Activated T-helper 2 cell treated with anti-CD3 and anti-CD28 coated beads, Interferon-gamma antibody, Interleukin-2, Interleukin-4, amounts not matched to agents 10 μg/mL and 5 μg/mL and 100 μg/mL, durations not matched to agents 14 hours and 24 hours and 36 hours (primary cell): Measurements from ENCODE around the gene ARSD. TPM values are rescaled to one million over a fixed set of nuclear protein-coding genes. Genes with fewer than 3 reads are reported as not detected.
A peak's percentile ranks its signal among the peaks of the same experiment; 100 is the strongest.
"Not testable (repeated sequence)": the region's sequence is repeated elsewhere in the genome, so short reads cannot be mapped to it uniquely, and the experiment has no call there.

ENCODE experiments used
- DNase-seq: peaks from one replicate; pipeline ENCODE4 v3.0.0; 2021; ENCODE audit warnings: low spot score
- H3K27ac Mint-ChIP-seq: one replicate; pipeline ENCODE4 v1.8.0; 2021; ENCODE audit warnings: mixed read lengths
- H3K27me3 Mint-ChIP-seq: one replicate; pipeline ENCODE4 v1.8.0; 2021; ENCODE audit warnings: low read depth, mixed read lengths
- H3K36me3 Mint-ChIP-seq: one replicate; pipeline ENCODE4 v1.8.0; 2021; ENCODE audit warnings: low read depth, mixed read lengths
- H3K4me1 Mint-ChIP-seq: one replicate; pipeline ENCODE4 v1.8.0; 2021; ENCODE audit warnings: low read depth, mixed read lengths
- H3K4me3 Mint-ChIP-seq: one replicate; pipeline ENCODE4 v1.8.0; 2021; ENCODE audit warnings: low read depth, mild to moderate bottlenecking, moderate library complexity, mixed read lengths
- H3K9me3 Mint-ChIP-seq: one replicate; pipeline ENCODE4 v1.8.0; 2021; ENCODE audit warnings: mixed read lengths
- intact Hi-C: fragments of 100-400 bp; cut with micrococcal nuclease; formaldehyde crosslinking; loops from one replicate; pipeline ENCODE4 v1.15.1; 2023
- total RNA-seq: library from RNA; stranded (reverse); gene quantifications from 2 replicates; pipeline ENCODE4 v1.2.3, GENCODE V29; 2022

Gene ARSD, protein sequence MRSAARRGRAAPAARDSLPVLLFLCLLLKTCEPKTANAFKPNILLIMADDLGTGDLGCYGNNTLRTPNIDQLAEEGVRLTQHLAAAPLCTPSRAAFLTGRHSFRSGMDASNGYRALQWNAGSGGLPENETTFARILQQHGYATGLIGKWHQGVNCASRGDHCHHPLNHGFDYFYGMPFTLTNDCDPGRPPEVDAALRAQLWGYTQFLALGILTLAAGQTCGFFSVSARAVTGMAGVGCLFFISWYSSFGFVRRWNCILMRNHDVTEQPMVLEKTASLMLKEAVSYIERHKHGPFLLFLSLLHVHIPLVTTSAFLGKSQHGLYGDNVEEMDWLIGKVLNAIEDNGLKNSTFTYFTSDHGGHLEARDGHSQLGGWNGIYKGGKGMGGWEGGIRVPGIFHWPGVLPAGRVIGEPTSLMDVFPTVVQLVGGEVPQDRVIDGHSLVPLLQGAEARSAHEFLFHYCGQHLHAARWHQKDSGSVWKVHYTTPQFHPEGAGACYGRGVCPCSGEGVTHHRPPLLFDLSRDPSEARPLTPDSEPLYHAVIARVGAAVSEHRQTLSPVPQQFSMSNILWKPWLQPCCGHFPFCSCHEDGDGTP
- 1.7 and 2.1 TPM in 2 replicates for total RNA-seq

DNA sequence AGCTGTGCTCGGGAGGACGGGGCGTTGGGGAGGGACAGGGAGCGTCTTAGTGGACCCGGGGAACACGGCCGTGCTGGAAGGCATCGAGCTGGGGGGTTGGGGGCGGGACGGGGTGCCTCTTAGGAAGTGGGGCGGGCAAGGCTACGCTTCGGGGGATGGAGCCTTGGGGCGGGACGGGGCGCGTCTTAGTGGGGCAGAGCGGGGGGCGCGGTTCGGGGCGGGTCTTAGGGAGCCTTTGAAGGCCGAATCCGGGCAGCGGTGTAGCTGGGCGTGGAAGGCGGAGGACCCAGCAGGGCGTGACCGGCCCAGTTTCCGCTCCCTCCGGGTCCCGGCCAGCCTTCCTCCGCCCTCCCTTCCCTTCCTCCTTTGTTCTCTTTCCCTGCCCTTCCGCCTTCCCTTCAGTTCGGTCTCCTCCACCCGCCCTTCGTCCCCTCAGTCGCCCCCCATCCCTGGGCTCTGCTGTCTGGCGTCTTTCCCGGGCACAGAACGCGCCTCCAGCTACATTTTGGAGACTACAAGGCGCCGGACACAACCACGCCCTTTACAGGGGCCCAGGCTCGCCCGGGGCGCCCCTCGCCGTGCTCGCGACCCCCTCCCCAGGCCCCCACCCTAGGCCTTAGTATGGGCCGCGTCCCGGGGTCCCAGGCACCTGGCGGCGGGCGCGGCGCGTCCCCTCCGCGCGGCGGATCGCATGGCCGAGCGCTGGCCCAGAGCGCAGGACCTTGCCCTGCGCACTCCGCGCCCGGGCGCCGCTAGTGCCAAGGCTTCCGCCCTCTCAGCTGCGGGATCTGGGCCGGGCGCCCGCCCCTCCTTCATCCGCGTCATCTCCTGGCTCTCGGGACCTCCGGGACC is at the start of gene ARSD:
Gene ARSD (minus strand): TSS at position 757 of the 852 bp plus-strand sequence. CDS start 64 bp downstream, at position 693.
- Mint-ChIP-seq H3K9me3 (peaks cover 4% of the 10 kb centered on the region), H3K27ac (no peak within 1 kb of the TSS), H3K27me3 (peaks cover 4% of the 10 kb centered on the region), H3K4me1 (no peaks in the 10 kb centered on the region), H3K4me3 (peak within 1 kb of the TSS; percentile 73), H3K36me3 (no peaks in the 10 kb centered on the region)
- intact Hi-C loops, result no loop called here
- DNase-seq, result peak; percentile 46

DNA sequence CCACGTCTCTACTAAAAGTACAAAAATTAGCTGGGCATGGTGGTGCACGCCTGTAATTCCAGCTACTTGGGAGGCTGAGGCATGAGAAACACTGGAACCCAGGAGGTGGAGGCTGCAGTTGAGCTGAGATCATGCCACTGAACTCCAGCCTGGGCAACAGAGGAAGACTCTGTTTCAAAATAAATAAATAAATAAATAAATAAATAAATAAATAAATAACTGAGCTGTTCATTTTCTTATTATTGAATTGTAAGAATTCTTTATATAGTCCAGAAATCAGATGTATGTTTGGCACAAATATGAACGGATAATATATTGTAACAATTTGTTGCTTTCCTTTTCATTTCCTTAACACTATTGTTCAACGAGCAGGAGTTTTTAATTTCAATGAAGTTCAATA is 49.5 kb upstream of the ARSD start:
- H3K27me3 Mint-ChIP-seq, H3K36me3 Mint-ChIP-seq, H3K9me3 Mint-ChIP-seq, H3K4me1 Mint-ChIP-seq, H3K27ac Mint-ChIP-seq, H3K4me3 Mint-ChIP-seq, intact Hi-C loops, DNase-seq: not testable (repeated sequence)

DNA sequence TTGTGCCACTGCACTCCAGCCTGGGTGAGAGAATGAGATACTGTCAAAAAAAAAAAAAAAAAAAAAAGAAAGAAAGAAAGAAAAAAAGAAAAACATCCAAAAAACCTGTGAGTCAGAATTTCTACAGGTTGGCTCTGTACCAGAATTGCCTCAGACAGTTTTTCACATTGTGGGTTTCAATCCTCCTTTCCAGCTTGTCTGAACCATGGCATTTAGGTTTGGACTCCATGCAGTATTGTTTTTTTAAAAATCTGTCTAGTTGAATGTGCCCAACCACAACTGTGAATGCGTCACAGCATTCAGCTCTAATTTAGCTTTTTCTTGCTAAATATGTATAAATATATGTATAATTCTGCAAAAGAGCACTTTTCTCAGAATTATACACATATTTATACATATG is 45.8 kb upstream of the ARSD start:
- Mint-ChIP-seq H3K9me3 (no peaks in the 10 kb centered on the region), H3K27me3 (no peaks in the 10 kb centered on the region), H3K4me3 (no peak overlapping the region), H3K4me1 (no peaks in the 10 kb centered on the region), H3K27ac (no peak overlapping the region), H3K36me3 (no peaks in the 10 kb centered on the region)
- no peak for DNase-seq
- intact Hi-C loops, result no loop called here

DNA sequence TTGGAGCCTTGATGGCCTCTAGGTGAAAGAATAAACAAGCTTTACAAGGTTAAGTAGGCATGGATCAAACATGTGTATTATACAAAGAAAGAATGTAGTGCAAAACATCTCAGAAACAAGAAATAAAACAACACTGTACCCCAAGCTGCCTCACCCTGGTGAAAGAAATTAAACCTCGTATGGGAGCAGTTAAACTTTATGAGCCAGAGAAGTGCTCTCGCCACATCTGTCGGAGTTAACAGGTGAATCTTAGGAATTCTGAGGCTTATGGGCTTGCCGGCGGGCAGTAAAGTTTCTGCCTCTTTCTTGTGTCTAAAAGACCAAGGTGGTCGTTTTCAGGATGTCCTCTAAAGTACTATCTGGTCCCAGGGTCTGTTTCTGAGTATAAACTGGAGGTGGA is 43.3 kb upstream of the ARSD start:
- no peak overlapping the region for H3K27ac Mint-ChIP-seq
- no peaks in the 10 kb centered on the region for H3K36me3 Mint-ChIP-seq
- intact Hi-C loops, result no loop called here
- H3K27me3 Mint-ChIP-seq, result no peaks in the 10 kb centered on the region
- no peaks in the 10 kb centered on the region for H3K4me1 Mint-ChIP-seq
- no peak overlapping the region for H3K4me3 Mint-ChIP-seq
- DNase-seq, result no peak
- no peaks in the 10 kb centered on the region for H3K9me3 Mint-ChIP-seq

DNA sequence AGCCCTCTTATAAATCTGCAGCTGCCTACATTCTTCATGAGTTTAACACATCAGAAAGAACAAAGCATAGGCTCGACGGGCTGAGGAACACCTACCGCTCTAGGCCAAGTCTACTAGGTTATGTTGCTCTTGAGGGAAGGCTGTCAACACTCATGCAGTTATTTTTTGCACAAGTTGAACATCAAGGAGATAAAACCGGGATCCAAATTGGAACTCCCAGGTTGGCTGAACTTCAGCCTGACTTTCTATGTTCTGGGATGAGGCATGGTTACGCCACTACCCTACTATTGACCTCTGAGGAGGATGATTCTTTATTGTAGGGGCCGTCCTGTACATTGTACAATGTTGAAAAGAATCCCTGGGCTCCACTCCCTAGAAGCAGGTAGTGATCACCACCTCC is 39.9 kb upstream of the ARSD start:
- intact Hi-C loops, result no loop called here
- Mint-ChIP-seq H3K36me3 (no peaks in the 10 kb centered on the region), H3K9me3 (no peaks in the 10 kb centered on the region), H3K27me3 (no peaks in the 10 kb centered on the region), H3K4me3 (no peak overlapping the region), H3K4me1 (no peaks in the 10 kb centered on the region), H3K27ac (no peak overlapping the region)
- DNase-seq, result no peak

DNA sequence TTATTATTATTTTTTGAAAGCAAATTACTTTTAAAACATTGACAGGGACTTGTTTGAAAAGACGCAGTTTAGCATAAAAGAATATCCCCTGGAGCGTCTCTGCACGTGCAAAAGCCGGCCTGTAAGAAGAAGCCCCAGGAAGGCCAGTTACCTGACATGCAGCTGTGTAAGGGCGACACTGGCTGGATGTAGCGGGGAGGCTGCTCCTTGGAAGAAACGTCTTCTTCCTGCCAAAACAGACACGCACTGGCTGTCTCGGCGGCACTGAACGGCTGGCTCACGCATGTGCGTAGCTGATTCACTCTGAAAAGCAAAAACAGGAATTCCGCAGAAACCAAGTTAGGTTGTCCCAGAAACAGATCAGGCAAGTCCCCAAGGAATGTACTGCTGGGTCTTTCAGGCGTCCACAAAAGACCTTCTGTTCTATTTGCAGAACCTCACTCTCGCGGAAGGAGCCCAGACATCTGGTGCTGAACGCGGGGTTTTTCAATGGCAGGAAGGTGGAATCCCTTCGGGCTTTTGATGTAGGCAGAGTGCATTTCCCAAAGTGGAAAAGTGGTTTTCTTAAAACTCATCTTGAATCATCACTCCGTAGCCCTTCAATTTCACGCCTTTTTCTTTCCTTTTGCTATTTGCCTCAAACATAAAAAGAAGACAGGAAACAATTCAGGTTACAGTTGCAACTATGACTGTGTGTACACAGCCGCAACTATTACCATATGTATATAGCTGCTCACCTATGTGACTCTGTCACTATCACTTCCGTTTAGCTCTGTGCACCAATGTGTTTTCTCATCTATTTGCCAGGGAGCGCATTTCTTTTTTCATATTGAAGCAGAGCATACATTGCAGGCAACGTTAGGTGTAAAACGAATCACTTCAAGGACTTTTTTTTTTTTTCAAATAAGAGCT is 39.1 kb upstream of the ARSD start:
- peak overlapping the region; percentile 46 for H3K4me3 Mint-ChIP-seq
- H3K27ac Mint-ChIP-seq, result no peak overlapping the region
- intact Hi-C loops, result no loop called here
- H3K36me3 Mint-ChIP-seq, result no peaks in the 10 kb centered on the region
- no peaks in the 10 kb centered on the region for H3K4me1 Mint-ChIP-seq
- no peak for DNase-seq
- no peaks in the 10 kb centered on the region for H3K27me3 Mint-ChIP-seq
- no peaks in the 10 kb centered on the region for H3K9me3 Mint-ChIP-seq

DNA sequence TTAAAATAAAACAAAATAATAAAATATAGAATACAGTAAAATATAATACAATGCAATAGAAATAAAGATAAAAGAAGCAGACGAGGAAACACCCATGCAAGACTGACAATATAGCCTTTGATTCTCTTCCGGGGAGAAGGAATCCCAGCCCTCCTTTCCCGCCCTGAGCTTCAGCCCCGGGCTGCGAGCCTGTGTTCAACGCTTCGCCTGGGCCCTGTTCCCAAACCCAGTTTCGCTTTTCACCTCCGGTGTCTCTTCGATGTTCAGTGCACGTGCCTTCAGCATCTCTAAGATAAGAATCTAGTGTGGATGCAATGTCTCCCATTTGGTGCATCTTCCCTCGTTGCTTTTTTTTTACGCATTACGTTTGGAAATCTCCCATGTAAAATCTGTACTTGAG is 38.4 kb upstream of the ARSD start:
- no peak overlapping the region for H3K4me3 Mint-ChIP-seq
- no peaks in the 10 kb centered on the region for H3K4me1 Mint-ChIP-seq
- intact Hi-C loops, result no loop called here
- no peaks in the 10 kb centered on the region for H3K36me3 Mint-ChIP-seq
- no peaks in the 10 kb centered on the region for H3K9me3 Mint-ChIP-seq
- H3K27ac Mint-ChIP-seq, result no peak overlapping the region
- DNase-seq, result no peak
- no peaks in the 10 kb centered on the region for H3K27me3 Mint-ChIP-seq

DNA sequence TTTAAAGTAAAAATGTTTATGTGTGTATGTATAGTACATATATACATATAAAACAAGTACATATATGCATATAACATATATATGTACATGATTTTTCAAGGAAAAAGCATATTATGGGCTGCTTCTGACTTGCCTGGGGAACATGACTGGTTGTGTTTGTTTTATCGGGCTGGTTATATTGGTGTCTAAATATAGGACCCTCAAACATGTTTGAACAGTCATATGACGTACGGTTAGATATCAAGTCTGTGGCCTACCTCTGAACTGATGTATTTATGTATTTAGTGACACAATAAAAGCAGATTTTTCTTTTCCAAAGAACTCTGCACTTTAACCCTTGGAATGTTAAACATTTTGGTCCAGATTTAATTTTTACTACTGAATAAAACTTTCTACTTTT is 37.9 kb upstream of the ARSD start:
- intact Hi-C loops, result no loop called here

DNA sequence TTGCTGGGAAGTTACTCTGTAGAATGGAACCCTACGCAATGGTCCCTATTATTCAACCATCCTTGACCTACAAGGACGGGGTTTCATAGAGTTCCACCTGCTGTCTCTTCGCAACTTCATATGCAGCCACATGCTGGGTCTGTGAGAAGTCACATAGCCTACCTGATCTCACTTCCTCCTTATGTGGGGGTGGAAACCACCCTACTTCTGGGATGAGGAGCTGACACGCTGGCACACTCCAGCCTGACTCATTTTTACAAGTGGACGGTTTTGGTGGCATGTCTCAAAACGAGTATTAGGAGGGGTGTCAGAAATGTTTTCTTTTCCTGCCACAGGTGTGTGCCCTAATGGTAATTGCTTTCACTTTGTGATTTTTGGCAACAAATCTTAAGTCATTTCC is 36.8 kb upstream of the ARSD start:
- Mint-ChIP-seq H3K9me3 (no peaks in the 10 kb centered on the region), H3K36me3 (no peaks in the 10 kb centered on the region), H3K27ac (no peak overlapping the region), H3K4me1 (no peaks in the 10 kb centered on the region), H3K27me3 (no peaks in the 10 kb centered on the region), H3K4me3 (no peak overlapping the region)
- no peak for DNase-seq
- intact Hi-C loops, result no loop called here

More for the DNA sequence above, 37.9 kb upstream of the ARSD start:
- no peaks in the 10 kb centered on the region for H3K36me3 Mint-ChIP-seq
- H3K27ac Mint-ChIP-seq, result no peak overlapping the region
- H3K27me3 Mint-ChIP-seq, result no peaks in the 10 kb centered on the region
- no peaks in the 10 kb centered on the region for H3K9me3 Mint-ChIP-seq
- no peaks in the 10 kb centered on the region for H3K4me1 Mint-ChIP-seq
- no peak for DNase-seq
- H3K4me3 Mint-ChIP-seq, result no peak overlapping the region

DNA sequence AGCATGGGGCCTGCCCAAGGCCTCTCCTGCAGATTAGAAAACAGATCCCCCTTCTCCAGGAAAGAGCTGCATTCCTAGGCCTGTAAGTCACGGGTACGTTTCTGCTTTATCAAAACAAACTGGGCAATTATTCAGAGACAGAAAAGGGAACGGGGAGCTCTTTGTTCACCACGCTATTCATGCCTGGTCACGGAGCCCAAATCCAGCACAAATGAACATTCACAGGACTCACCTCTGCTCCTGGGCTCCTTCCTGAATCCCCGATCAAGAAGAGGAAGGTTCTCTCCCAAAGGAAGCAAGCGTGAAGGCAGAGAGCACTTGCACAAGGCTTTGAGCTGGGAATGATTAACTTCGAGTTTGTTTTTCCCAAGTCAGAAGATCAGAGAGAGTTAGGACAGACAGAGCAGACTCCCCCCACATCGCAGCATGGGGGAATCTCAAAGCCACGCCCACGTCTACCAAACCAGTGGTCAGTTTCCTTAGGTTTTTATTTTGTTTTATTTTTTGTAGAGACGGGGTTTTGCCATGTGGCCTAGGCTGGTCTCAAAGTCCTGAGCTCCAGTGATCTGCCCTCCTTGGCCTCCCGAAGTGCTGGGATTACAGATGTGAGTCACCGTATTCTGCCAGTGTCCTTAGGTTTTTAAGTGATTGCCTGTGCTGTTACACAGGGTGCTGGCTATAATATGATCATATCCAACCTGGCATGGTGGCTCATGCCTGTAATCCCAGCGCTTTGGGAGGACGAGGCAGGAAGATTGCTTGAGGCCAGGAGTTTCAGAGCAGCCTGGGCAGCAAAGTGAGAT is 35.1 kb upstream of the ARSD start:
- H3K27ac Mint-ChIP-seq, intact Hi-C loops, H3K36me3 Mint-ChIP-seq, H3K4me3 Mint-ChIP-seq, H3K27me3 Mint-ChIP-seq, DNase-seq, H3K9me3 Mint-ChIP-seq, H3K4me1 Mint-ChIP-seq: not testable (repeated sequence)

DNA sequence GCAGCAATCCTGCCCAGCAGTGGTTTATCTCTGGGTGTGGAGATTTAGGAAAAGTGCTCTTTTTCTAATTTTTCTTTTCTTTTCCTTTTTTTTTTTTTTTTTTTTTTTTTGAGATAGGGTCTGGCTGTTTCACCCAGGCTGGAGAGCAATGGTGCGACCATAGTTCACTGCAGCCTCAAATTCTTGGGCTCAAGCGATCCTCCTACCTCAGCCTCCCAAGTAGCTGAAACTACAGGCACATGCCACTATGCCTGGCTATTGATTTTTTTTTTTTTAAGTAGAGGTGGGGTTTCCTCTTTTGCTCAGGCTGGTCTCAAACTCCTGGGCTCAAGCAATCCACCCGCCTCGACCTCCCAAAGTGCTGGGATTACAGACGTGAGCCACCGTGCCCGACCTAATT is 34.3 kb upstream of the ARSD start:
- H3K27ac Mint-ChIP-seq, H3K36me3 Mint-ChIP-seq, H3K4me3 Mint-ChIP-seq, H3K9me3 Mint-ChIP-seq, H3K4me1 Mint-ChIP-seq, DNase-seq, intact Hi-C loops, H3K27me3 Mint-ChIP-seq: not testable (repeated sequence)

DNA sequence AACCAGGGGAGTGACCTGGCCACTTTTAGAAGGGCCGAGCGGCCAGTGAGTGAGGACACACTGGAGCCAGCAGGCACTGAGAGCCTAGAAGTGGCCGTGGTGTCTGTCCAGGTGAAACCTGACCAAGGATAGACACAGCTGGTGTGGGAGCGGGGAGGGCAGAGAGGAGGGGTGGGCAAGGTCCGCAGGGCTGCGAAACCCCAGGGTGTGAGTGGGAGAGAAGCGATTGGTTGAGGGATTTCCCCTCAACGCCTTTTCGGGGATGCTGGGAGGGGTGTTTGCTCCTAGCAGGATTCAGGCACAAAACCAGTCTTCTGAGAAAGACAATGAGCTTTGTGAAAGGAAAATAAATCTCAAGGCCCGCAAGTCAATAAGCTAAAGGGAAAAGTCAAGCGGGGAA is 33.2 kb upstream of the ARSD start:
- Mint-ChIP-seq H3K4me3 (no peak overlapping the region), H3K4me1 (no peaks in the 10 kb centered on the region), H3K9me3 (no peaks in the 10 kb centered on the region), H3K27me3 (no peaks in the 10 kb centered on the region), H3K27ac (no peak overlapping the region), H3K36me3 (no peaks in the 10 kb centered on the region)
- intact Hi-C loops, result no loop called here
- DNase-seq, result no peak
